Body of pancreas (tissue), 4 donors: ENCODE data around the gene SLC17A9. TPM values are rescaled to one million over a fixed set of nuclear protein-coding genes. Genes with fewer than 3 reads are reported as not detected.
"Not testable (repeated sequence)": the region's sequence is repeated elsewhere in the genome, so short reads cannot be mapped to it uniquely, and the experiment has no call there.

Source experiments
- ATAC-seq: fragments of 150-250 bp; one replicate; pipeline ENCODE4 v1.9.1; 2016
- DNase-seq, 4 donors: peaks; one replicate each; pipeline ENCODE4 v3.0.0-alpha.2; 2019
- H3K27ac ChIP-seq, 4 donors: fragments of 200-600 bp; sonication (generic); 1 replicate in 3 of 4; 2 replicates in 1 of 4; pipeline versions ENCODE4 v1.5.1 to v1.6.1; 2016 to 2019; ENCODE audit warnings: mild to moderate bottlenecking in 1 of 4, mixed read lengths in 1 of 4, moderate library complexity in 1 of 4
- H3K27me3 ChIP-seq, 2 donors: fragments of 200-600 bp; sonication (generic); one replicate each; pipeline ENCODE4 v1.6.0; 2016; ENCODE audit warnings: mild to moderate bottlenecking in 1 of 2
- H3K36me3 ChIP-seq, 2 donors: fragments of 200-600 bp; sonication (generic); replicated peaks in 1 of 2; 2 replicates each; pipeline ENCODE4 v1.5.1; 2016; ENCODE audit warnings: low read depth in 2 of 2; ENCODE audit not compliant: insufficient read depth in 1 of 2
- H3K4me1 ChIP-seq: fragments of 200-600 bp; sonication (generic); one replicate; pipeline ENCODE4 v1.6.0; 2016
- H3K4me3 ChIP-seq, 2 donors: fragments of 200-600 bp; sonication (generic); 1 replicate in 1 of 2; 2 replicates in 1 of 2; pipeline ENCODE4 v1.5.1; 2016 to 2019
- H3K9me3 ChIP-seq, 3 donors: fragments of 200-600 bp; sonication (generic); 1 replicate in 2 of 3; 2 replicates in 1 of 3; pipeline ENCODE4 v1.5.1; 2016
- POLR2A ChIP-seq, 3 donors: fragments of 450-650 bp; IDR thresholded peaks; one replicate each; pipeline ENCODE4 v1.6.1; 2016; ENCODE audit warnings: antibody characterized with exemption in 3 of 3, mild to moderate bottlenecking in 2 of 3
- WGBS, 2 donors: methylation state at CpG; one replicate each; pipeline ENCODE4 v1.1.5; 2017; 5-methylcytosine and 5-hydroxymethylcytosine counted together
- intact Hi-C: fragments of 100-400 bp; cut with DNase I; formaldehyde crosslinking; loops from one replicate; pipeline ENCODE4 v1.15.1; 2023
- total RNA-seq, 2 donors: library from RNA; depleted of rRNA; stranded (reverse); fragments of >200 nt; gene quantifications; one replicate each; pipeline ENCODE4 v1.1.0, GENCODE V29; 2016
- TF ChIP-seq, protein P1 (sequence below), 7 experiments: fragments of 450-650 bp in 4 of 7; fragments of 200-600 bp in 3 of 7; sonication (generic) in 3 of 7; IDR thresholded peaks; one replicate each; pipeline ENCODE4 v1.5.1; 2016 to 2019; ENCODE audit warnings: antibody characterized with exemption in 7 of 7

SLC17A9 gene
- total RNA-seq, 2 donors from 2014 or later, result 0.78 to 4.9 TPM

- H3K27ac ChIP-seq, result no peak overlapping the region
- peaks cover 11% of the 10 kb centered on the region for H3K4me1 ChIP-seq
- ATAC-seq, result no peak
- H3K9me3 ChIP-seq, result no peaks in the 10 kb centered on the region
- DNase-seq, result no peak
- H3K27me3 ChIP-seq, result no peaks in the 10 kb centered on the region
- 61 to 86% methylated on average over 10 to 42 of the region's 43 CpGs for WGBS, 2 donors
- H3K36me3 ChIP-seq, result no peaks in the 10 kb centered on the region
- intact Hi-C loops, result no loop called here
- no peak overlapping the region for H3K4me3 ChIP-seq
- TF ChIP-seq, protein P1, sequence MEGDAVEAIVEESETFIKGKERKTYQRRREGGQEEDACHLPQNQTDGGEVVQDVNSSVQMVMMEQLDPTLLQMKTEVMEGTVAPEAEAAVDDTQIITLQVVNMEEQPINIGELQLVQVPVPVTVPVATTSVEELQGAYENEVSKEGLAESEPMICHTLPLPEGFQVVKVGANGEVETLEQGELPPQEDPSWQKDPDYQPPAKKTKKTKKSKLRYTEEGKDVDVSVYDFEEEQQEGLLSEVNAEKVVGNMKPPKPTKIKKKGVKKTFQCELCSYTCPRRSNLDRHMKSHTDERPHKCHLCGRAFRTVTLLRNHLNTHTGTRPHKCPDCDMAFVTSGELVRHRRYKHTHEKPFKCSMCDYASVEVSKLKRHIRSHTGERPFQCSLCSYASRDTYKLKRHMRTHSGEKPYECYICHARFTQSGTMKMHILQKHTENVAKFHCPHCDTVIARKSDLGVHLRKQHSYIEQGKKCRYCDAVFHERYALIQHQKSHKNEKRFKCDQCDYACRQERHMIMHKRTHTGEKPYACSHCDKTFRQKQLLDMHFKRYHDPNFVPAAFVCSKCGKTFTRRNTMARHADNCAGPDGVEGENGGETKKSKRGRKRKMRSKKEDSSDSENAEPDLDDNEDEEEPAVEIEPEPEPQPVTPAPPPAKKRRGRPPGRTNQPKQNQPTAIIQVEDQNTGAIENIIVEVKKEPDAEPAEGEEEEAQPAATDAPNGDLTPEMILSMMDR (IDR thresholded peaks at IDR 0.05), result no peak
- TF ChIP-seq POLR2A (IDR thresholded peaks at IDR 0.05), result no peak
These were observed 6.8 kb downstream of the SLC17A9 start for GRCh38 chr20:62959101-62959971.

DNA sequence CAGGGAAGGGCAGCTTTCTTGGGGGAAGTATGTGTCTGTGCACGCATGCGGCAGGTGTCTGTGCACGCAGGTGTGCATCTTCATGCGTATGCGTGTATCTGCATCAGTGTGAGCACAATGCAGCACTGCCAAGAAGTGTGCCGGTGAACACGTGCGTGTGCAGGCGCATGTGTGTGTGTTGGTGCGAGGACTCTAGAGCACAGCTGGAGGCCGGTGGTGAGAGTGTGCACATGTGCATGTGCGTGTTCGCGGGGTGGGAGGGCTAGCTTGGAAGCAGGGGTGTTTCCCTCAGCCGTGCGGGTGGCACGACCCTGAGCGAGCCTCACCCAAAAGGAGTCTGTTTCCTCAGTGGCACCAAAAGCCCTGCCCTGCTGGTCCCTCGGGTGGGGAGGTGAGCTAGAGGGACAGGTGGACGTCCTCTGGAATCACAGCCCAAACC lies 7.5 kb downstream of the SLC17A9 start:
- Histone ChIP-seq H3K4me1 (peaks cover 11% of the 10 kb centered on the region), H3K36me3 (no peaks in the 10 kb centered on the region), H3K4me3 (no peak overlapping the region), H3K27ac (no peak overlapping the region), H3K9me3 (no peaks in the 10 kb centered on the region), H3K27me3 (no peaks in the 10 kb centered on the region)
- 80 to 85% methylated on average over 12 to 20 of the region's 20 CpGs for WGBS, 2 donors
- intact Hi-C loops, result no loop called here
- DNase-seq (no peak), ATAC-seq (no peak)
- TF ChIP-seq, protein P1 (IDR thresholded peaks at IDR 0.05), result no peak
- TF ChIP-seq POLR2A (IDR thresholded peaks at IDR 0.05), result no peak

DNA sequence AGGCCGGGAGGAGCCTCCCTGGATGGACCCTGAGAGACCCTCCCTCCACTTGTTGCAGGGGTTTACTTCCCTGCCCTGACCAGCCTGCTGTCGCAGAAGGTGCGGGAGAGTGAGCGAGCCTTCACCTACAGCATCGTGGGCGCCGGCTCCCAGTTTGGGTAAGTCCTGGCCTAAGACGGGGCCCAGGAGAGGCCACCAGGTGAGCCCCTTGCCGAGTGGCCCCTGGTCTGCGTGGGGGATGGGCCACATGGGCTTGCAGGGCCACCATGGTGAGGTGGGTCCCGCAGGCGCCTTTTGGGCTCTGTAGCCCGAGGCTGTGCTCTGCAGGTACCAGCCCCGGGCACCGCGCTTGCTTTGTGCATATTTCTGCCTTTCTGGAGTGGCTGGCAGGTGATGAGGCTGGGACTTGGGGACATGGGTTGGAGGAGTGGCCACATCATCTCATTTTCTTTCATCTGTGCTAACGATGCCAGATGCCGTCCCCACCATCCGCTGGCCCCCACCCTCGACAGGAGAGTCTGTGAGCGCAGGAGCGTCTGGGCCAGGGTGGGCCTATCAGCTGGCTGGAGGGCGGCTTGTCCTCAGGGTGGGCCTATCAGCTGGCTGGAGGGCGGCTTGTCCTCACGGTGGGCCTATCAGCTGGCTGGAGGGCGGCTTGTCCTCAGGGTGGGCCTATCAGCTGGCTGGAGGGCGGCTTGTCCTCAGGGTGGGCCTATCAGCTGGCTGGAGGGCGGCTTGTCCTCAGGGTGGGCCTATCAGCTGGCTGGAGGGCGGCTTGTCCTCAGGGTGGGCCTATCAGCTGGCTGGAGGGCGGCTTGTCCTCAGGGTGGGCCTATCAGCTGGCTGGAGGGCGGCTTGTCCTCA lies 8.2 kb downstream of the SLC17A9 start:
- intact Hi-C loops, H3K36me3 ChIP-seq, DNase-seq: not testable (repeated sequence)

DNA sequence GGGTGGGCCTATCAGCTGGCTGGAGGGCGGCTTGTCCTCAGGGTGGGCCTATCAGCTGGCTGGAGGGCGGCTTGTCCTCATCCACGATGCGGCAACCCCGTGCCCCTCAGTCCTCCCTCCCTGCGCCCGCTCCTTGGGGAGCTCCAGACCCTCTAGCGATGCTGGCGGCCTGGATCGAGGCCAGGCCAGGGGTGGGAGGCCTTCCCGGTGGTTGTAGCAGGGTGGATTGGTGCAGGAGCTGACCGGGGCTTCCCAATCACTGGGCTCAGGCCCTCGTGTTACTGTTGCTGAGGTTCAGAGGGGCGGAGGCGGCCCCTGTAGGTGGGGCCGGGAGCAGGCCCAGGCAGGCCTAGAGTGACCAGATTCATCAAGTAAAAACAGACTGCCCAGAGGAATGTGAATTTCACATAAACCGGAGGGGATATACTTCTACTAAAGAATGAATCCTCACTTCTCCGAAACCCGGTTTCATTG lies 8.8 kb downstream of the SLC17A9 start:
- H3K36me3 ChIP-seq, result no peaks in the 10 kb centered on the region
- no peak overlapping the region for H3K4me3 ChIP-seq
- no peak overlapping the region for H3K27ac ChIP-seq
- H3K9me3 ChIP-seq, result no peaks in the 10 kb centered on the region
- WGBS, 2 donors, result 81 to 88% methylated on average over 7 to 18 of the region's 19 CpGs
- intact Hi-C loops, result no loop called here
- TF ChIP-seq, protein P1 (IDR thresholded peaks at IDR 0.05), result no peak
- TF ChIP-seq POLR2A (IDR thresholded peaks at IDR 0.05), result no peak
- ATAC-seq (no peak), DNase-seq (no peak)
- H3K4me1 ChIP-seq, result no peaks in the 10 kb centered on the region
- H3K27me3 ChIP-seq, result no peaks in the 10 kb centered on the region

More for the DNA sequence above, 8.2 kb downstream of the SLC17A9 start:
- not testable (repeated sequence) for H3K27ac ChIP-seq, H3K4me1 ChIP-seq, H3K27me3 ChIP-seq, H3K9me3 ChIP-seq, ATAC-seq, H3K4me3 ChIP-seq
- 84 to 94% methylated on average over 15 to 23 of the region's 31 CpGs for WGBS, 2 donors

GRCh38 chr20:62961799-62962198 lies 9.3 kb downstream of the SLC17A9 start:
- TF ChIP-seq, protein P1 (IDR thresholded peaks at IDR 0.05), result no peak
- no peak for TF ChIP-seq POLR2A (IDR thresholded peaks at IDR 0.05)
- WGBS, 2 donors, result 76 to 89% methylated on average over 7 to 8 of the region's 8 CpGs
- intact Hi-C loops, result no loop called here
- H3K4me3 ChIP-seq, result no peak overlapping the region
- no peak overlapping the region for H3K27ac ChIP-seq
- no peaks in the 10 kb centered on the region for H3K27me3 ChIP-seq
- H3K36me3 ChIP-seq, result no peaks in the 10 kb centered on the region
- ATAC-seq (no peak), DNase-seq (no peak)
- no peaks in the 10 kb centered on the region for H3K9me3 ChIP-seq
- no peaks in the 10 kb centered on the region for H3K4me1 ChIP-seq
